Naive thymus-derived CD4-positive, alpha-beta T cell (primary cell): ENCODE measurements around the gene CCNL2. TPM values are rescaled to one million over a fixed set of nuclear protein-coding genes. Genes with fewer than 3 reads are reported as not detected.
A peak's percentile ranks its signal among the peaks of the same experiment; 100 is the strongest.

Experiments
- ATAC-seq: fragments of 150-1000 bp; cut with Tn5 transposase; 2 replicates; pipeline ENCODE4 v1.10.0; 2021; ENCODE audit warnings: mild to moderate bottlenecking, moderate library complexity
- CTCF ChIA-PET: fragments of 350-600 bp; sonication (Branson Sonifier 250); formaldehyde crosslinking; loops from one replicate; lab custom pipeline; 2021; ENCODE audit warnings: antibody characterized with exemption; lab: Charles Lee
- POLR2A ChIA-PET: fragments of 350-600 bp; sonication (Branson Sonifier 250); formaldehyde crosslinking; loops from one replicate; lab custom pipeline; 2021; ENCODE audit warnings: antibody characterized with exemption, inconsistent platforms; lab: Charles Lee
- DNase-seq, 9 donors: peaks; one replicate each; pipeline versions ENCODE4 v3.0.0 to v3.0.0-alpha.2; 2020 to 2022; ENCODE audit warnings: mixed read lengths in 1 of 9
- H3K27ac ChIP-seq: one replicate; pipeline ENCODE4 v1.7.0; 2013; ENCODE audit warnings: mild to moderate bottlenecking, low read depth, low read length, moderate library complexity
- H3K27me3 ChIP-seq, 2 donors: one replicate each; pipeline ENCODE4 v1.7.0; 2013; ENCODE audit warnings: low read length in 2 of 2, mild to moderate bottlenecking in 2 of 2, moderate library complexity in 2 of 2; ENCODE audit not compliant: control insufficient read depth in 2 of 2, insufficient read depth in 2 of 2
- H3K36me3 ChIP-seq, 3 experiments: 1 replicate in 2 of 3; 2 replicates in 1 of 3; pipeline ENCODE4 v1.7.0; 2013; ENCODE audit warnings: low read length in 3 of 3, mild to moderate bottlenecking in 3 of 3, moderate library complexity in 1 of 3; ENCODE audit not compliant: insufficient read depth in 3 of 3, control insufficient read depth in 2 of 3
- H3K4me1 ChIP-seq, 2 donors: one replicate each; pipeline ENCODE4 v1.7.0; 2013; ENCODE audit warnings: low read length in 2 of 2, mild to moderate bottlenecking in 2 of 2, moderate library complexity in 1 of 2; ENCODE audit not compliant: control insufficient read depth in 2 of 2, insufficient read depth in 2 of 2
- H3K4me3 ChIP-seq: 2 replicates; pipeline ENCODE4 v1.7.0; 2013; ENCODE audit warnings: mild to moderate bottlenecking, low read length
- H3K9me3 ChIP-seq, 3 experiments: 1 replicate in 2 of 3; 2 replicates in 1 of 3; pipeline ENCODE4 v1.7.0; 2013; ENCODE audit warnings: low read length in 3 of 3; ENCODE audit not compliant: control insufficient read depth in 2 of 3
- H3K27ac Mint-ChIP-seq, 9 donors: one replicate each; pipeline ENCODE4 v1.8.0; 2020 to 2022; ENCODE audit warnings: mixed read lengths in 9 of 9, mild to moderate bottlenecking in 8 of 9, moderate library complexity in 5 of 9, inconsistent platforms in 2 of 9
- H3K27me3 Mint-ChIP-seq, 5 donors: one replicate each; pipeline ENCODE4 v1.8.0; 2021 to 2022; ENCODE audit warnings: mixed read lengths in 5 of 5, mild to moderate bottlenecking in 1 of 5
- H3K36me3 Mint-ChIP-seq, 5 donors: one replicate each; pipeline ENCODE4 v1.8.0; 2020 to 2022; ENCODE audit warnings: mixed read lengths in 5 of 5, mild to moderate bottlenecking in 3 of 5, inconsistent platforms in 1 of 5
- H3K4me1 Mint-ChIP-seq, 7 donors: one replicate each; pipeline ENCODE4 v1.8.0; 2020 to 2022; ENCODE audit warnings: mixed read lengths in 7 of 7, mild to moderate bottlenecking in 3 of 7, inconsistent platforms in 1 of 7
- H3K4me3 Mint-ChIP-seq, 10 donors: one replicate each; pipeline ENCODE4 v1.8.0; 2020 to 2022; ENCODE audit warnings: mild to moderate bottlenecking in 10 of 10, mixed read lengths in 10 of 10, moderate library complexity in 6 of 10, inconsistent platforms in 2 of 10
- H3K9me3 Mint-ChIP-seq, 11 donors: one replicate each; pipeline ENCODE4 v1.8.0; 2020 to 2022; ENCODE audit warnings: mixed read lengths in 11 of 11, mild to moderate bottlenecking in 4 of 11, inconsistent platforms in 1 of 11, moderate library complexity in 1 of 11
- intact Hi-C, 2 donors: fragments of 100-400 bp; cut with micrococcal nuclease; formaldehyde crosslinking; loops; one replicate each; pipeline ENCODE4 v1.15.1; 2023
- polyA plus RNA-seq, 2 donors: library from polyadenylated mRNA; unstranded; fragments of 300-500 nt; fragmentation: Illumina TruSeq; gene quantifications; one replicate each; pipeline ENCODE4 v1.2.3, GENCODE V29; 2021
- total RNA-seq, 6 experiments: library from RNA in 5 of 6; stranded (reverse) in 5 of 6; gene quantifications; 1 replicate in 5 of 6; 2 replicates in 1 of 6; pipeline ENCODE4 v1.2.3 and lab custom pipeline; 2021 to 2026

The CCNL2 gene
- total and polyA plus RNA-seq, 7 experiments from 2014 or later, result 16.3 to 403 (median 238) TPM

DNA sequence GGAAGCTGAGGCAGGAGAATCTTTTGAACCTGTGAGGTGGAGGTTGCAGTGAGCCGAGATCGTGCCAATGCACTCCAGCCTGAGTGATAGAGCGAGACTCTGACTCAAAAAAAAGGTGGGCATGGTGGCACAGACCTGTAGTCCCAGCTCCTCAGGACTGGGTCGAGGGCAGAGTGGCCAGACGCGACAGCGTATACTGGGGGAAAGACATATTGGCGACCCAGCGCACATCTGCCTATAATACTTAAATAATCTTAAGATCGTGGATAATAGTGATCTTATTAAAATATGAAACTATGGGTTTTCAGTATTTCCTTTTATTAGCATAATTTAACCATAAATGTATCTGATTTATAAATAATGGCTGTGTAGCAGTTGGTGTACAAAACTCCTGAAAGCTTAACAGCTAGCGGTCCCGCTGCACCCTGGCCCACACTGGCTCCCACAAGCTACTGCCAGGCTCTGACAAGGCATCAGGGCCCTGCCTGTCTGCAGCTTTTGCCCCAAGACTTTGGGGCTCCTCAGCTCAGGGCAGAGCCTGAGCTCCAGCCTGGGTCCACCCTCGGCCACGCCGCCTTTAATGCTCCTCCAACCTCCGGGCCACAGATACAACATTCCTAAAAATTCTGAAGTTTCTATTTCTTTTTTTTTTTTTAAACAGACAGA, 21.5 kb downstream of the CCNL2 start:
- Mint-ChIP-seq H3K4me1 (peaks cover 0 to 18% (median 9%) of the 10 kb centered on the region in 7 donors), H3K9me3 (no peaks in the 10 kb centered on the region), H3K4me3 (no peak overlapping the region), H3K27me3 (peaks cover 0 to 2% (median 0%) of the 10 kb centered on the region in 5 donors), H3K27ac (no peak overlapping the region), H3K36me3 (peaks cover 0 to 4% (median 0%) of the 10 kb centered on the region in 5 donors)
- Histone ChIP-seq H3K4me1 (peaks cover 0 to 15% of the 10 kb centered on the region in 2 donors), H3K4me3 (no peak overlapping the region), H3K36me3 (peaks cover 0 to 11% (median 4%) of the 10 kb centered on the region in 3 experiments), H3K9me3 (no peaks in the 10 kb centered on the region), H3K27ac (no peak overlapping the region), H3K27me3 (no peaks in the 10 kb centered on the region)
- intact Hi-C loops, result loop anchor here in 1 of 2 donors (10.0 kb wide), 1 partner anchor 363 kb away; the partner anchor contains the start of gene ISG15
- no peak for ATAC-seq
- ChIA-PET POLR2A (interaction anchor here (1.1 to 4.5 kb wide), 3 partner anchors 12 to 144 kb away, joined by 4 to 55 read pairs (median 5); partner anchors contain the start of gene MRPL20), CTCF (no interaction called here)
- no peak for DNase-seq

DNA sequence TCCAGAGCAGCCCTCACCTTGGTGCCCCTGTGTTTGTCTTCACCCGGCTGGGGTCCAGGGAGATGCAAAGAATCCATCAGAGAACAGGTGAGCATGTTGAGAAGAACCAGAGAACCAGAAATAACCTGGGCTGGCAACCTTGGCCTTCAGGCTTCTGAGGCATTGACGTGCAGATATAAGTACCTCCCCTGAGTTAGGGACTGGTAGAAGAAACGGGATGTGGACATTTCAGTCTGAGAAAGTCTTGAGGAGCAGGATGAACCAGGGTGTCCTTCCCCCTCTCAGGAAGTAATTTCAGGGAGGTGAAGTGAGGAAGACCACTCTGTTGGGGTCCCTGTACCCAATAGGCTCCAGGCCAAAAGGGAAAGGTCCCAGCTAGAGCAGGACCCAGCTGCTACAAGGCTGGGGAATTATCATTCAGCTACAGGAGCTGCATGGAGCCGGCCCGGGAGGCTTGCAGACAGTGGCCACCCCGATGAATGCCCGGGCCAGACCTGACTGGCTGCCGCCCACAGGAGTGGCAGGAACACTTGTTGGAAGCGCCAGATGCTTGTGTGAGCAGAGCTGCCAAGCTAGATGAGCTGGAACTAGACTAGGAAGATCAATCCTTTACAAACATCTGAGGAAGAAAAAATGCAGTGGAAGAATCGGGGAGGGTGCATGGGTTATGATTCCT, 22.4 kb downstream of the CCNL2 start:
- CTCF ChIA-PET, result interaction anchor here (1.3 kb wide), 1 partner anchor 22 kb away, joined by 5 read pairs; the partner anchor contains the start of gene CCNL2
- ATAC-seq (no peak), DNase-seq (no peak)
- intact Hi-C loops, result loop anchor here in 1 of 2 donors (10.0 kb wide), 1 partner anchor 362 kb away; the partner anchor contains the start of gene ISG15
- Histone ChIP-seq H3K27ac (no peak overlapping the region), H3K27me3 (no peaks in the 10 kb centered on the region), H3K4me3 (no peak overlapping the region), H3K36me3 (peaks cover 0 to 11% (median 4%) of the 10 kb centered on the region in 3 experiments), H3K9me3 (no peaks in the 10 kb centered on the region), H3K4me1 (peaks cover 7 to 25% of the 10 kb centered on the region in 2 donors)
- Mint-ChIP-seq H3K4me1 (peaks cover 0 to 22% (median 15%) of the 10 kb centered on the region in 7 donors), H3K27me3 (peaks cover 0 to 2% (median 0%) of the 10 kb centered on the region in 5 donors), H3K4me3 (peak overlapping the region in 9 of 10 donors; percentile 23 to 94 (median 41)), H3K9me3 (no peaks in the 10 kb centered on the region), H3K27ac (peak overlapping the region in 7 of 9 donors; percentile 19 to 91 (median 77)), H3K36me3 (peaks cover 0 to 5% (median 0%) of the 10 kb centered on the region in 5 donors)
- POLR2A ChIA-PET, result interaction anchor here (1.1 to 4.5 kb wide), 4 partner anchors 13 to 143 kb away, joined by 4 to 59 read pairs (median 30); partner anchors contain the start of genes CCNL2 and MRPL20

DNA sequence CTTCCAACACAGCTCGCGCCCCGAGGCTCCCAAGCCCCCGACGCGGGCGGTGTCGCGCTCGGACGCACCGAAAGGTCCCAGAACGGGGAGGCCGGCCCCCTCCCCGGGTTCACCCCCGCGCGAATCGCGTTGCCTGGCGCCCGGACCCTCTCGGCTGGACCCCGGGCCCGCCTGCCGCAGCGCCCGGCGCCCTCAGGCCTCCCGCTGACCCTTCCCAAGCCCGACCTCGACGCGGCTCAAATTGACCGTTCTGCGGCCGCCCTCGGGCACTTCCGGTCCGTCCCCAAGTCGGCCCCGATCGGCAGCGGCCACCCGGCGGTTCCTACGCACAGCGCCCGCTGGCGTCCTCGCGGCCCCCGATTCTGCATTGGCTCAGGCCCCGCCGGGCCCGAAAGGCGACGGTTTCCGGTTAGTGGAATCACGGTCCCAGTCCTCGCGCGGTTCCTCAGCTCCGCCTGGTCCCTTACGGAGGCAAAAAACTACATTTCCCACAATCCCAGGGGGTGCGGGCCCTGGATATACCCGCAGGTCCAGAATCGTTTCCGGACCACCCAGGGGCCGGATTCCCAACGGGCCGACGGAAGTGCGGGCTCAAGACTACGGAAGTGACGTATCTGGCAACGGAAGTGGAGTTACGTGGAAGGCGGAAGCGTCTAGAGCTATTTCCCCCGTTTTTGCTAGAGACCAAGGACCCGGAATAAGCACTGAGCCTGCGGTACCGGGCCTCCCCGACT, 24.0 kb downstream of the CCNL2 start, which contains the start of gene AURKAIP1:
TSS of gene AURKAIP1 (minus strand) at position 279 of the 734 bp plus-strand sequence. CDS start 451 bp downstream, outside the sequence.
- peak; percentile 80 to 98 (median 96) for DNase-seq
- POLR2A ChIA-PET, result interaction anchor here (0.5 to 4.5 kb wide), 22 partner anchors 10 to 434 kb away, joined by 3 to 59 read pairs (median 4); partner anchors contain the start of genes B3GALT6, C1orf159, CCNL2 and DVL1
- Histone ChIP-seq H3K27ac (peak within 1 kb of the TSS; percentile 88), H3K9me3 (no peaks in the 10 kb centered on the region), H3K36me3 (peaks cover 0 to 11% (median 4%) of the 10 kb centered on the region in 3 experiments), H3K4me3 (peak within 1 kb of the TSS; percentile 74), H3K27me3 (no peaks in the 10 kb centered on the region), H3K4me1 (peaks cover 18 to 35% of the 10 kb centered on the region in 2 donors)
- Mint-ChIP-seq H3K27me3 (peaks cover 0 to 2% (median 0%) of the 10 kb centered on the region in 5 donors), H3K36me3 (peaks cover 0 to 5% (median 0%) of the 10 kb centered on the region in 5 donors), H3K27ac (peak within 1 kb of the TSS; percentile 91 to 98 (median 97)), H3K4me3 (peak within 1 kb of the TSS; percentile 82 to 96 (median 94)), H3K9me3 (no peaks in the 10 kb centered on the region), H3K4me1 (peaks cover 0 to 37% (median 21%) of the 10 kb centered on the region in 7 donors)
- CTCF ChIA-PET, result interaction anchor here (0.8 to 1.9 kb wide), 5 partner anchors 22 to 44 kb away, joined by 3 to 6 read pairs (median 5); partner anchors contain the start of gene CCNL2
- ATAC-seq, result peak; percentile 84
- intact Hi-C loops, result loop anchor here (1.0 to 10.0 kb wide), 12 partner anchors 24 to 416 kb away; partner anchors contain the start of genes C1orf159 (in 2 of the 2), CCNL2 (in 2 of the 2), MRPL20 (in 2 of the 2) and PUSL1 (in 2 of the 2)

DNA sequence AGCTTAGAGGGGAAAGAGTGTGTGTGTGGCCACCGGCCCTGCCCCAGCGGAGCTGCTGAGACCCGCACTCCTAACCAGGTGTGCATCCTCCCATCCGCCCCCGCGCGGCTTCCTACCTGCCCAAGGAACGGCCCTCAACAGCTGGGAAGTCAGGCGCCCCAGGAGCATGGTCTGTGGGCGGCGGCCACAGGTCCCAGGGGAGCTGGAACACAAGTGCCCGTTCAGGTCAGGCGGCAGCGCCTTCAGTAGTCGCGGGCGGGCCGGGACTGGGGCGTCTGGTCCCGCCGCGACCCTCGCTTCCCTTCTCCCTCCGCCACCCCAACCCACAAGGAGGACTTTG, 24.6 kb downstream of the CCNL2 start:
- H3K27me3 ChIP-seq, result no peaks in the 10 kb centered on the region
- POLR2A ChIA-PET, result interaction anchor here (0.6 to 4.5 kb wide), 17 partner anchors 9 to 361 kb away, joined by 3 to 59 read pairs (median 4); partner anchors contain the start of genes B3GALT6, C1orf159, CCNL2 and DVL1
- peak overlapping the region; percentile 43 to 91 (median 86) for H3K27ac Mint-ChIP-seq
- H3K36me3 Mint-ChIP-seq, result peaks cover 0 to 5% (median 0%) of the 10 kb centered on the region in 5 donors
- H3K27me3 Mint-ChIP-seq, result peaks cover 0 to 2% (median 0%) of the 10 kb centered on the region in 5 donors
- peak overlapping the region; percentile 77 to 96 (median 92) for H3K4me3 Mint-ChIP-seq
- CTCF ChIA-PET, result interaction anchor here (1.2 to 1.9 kb wide), 3 partner anchors 22 to 33 kb away, joined by 3 to 6 read pairs (median 5); no protein-coding TSS in a partner anchor
- peak overlapping the region; percentile 88 for H3K27ac ChIP-seq
- peaks cover 0 to 11% (median 4%) of the 10 kb centered on the region in 3 experiments for H3K36me3 ChIP-seq
- peak in 1 of 9 donors; percentile 38 for DNase-seq
- ATAC-seq, result no peak
- H3K4me1 Mint-ChIP-seq, result peaks cover 0 to 39% (median 23%) of the 10 kb centered on the region in 7 donors
- H3K9me3 ChIP-seq, result no peaks in the 10 kb centered on the region
- intact Hi-C loops, result loop anchor here (2.0 to 10.0 kb wide), 2 partner anchors 32 to 360 kb away; partner anchors contain the start of genes ISG15 (in 1 of the 2) and MRPL20 (in 1 of the 2)
- peak overlapping the region; percentile 74 for H3K4me3 ChIP-seq
- H3K9me3 Mint-ChIP-seq, result no peaks in the 10 kb centered on the region
- H3K4me1 ChIP-seq, result peaks cover 18 to 35% of the 10 kb centered on the region in 2 donors

DNA sequence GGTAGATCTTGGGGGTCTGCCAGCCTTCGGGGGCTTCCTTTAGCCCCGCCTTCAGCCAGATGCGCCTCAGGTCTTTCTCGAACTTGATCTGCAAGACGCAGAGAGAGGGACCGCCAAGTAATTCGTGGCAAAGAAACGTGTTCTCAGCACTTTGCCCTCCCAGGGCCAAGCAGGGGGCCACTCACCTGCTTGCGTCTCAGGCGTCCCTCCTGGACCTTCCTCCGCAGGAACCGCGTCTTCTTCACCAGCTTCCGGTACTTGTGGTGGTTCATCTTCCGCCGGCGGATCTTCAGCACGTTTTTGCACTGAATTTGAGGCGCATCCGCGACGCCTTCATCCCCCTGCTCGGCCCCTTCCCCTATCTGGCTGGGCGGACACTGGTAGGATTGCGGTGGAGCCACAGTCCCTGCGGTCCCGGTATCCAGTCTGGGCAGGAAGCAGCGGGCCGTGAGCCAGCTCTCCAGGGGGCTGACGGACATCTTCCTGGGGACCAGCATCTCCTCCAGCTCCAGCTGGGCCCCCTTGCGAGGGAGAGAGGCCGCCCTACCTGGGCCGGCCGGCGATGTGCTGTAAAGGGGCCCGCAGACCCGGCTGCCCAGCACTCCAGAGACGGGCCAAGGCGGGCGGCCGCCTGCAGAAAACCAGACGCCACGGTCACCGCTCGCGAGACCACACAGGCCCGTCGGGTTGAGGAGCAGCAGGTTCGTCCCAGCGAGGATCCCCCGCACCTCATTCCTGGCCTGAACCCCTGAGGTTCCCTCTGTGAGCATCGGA, 25.1 kb downstream of the CCNL2 start:
- H3K9me3 Mint-ChIP-seq, result no peaks in the 10 kb centered on the region
- Histone ChIP-seq H3K36me3 (peaks cover 0 to 11% (median 4%) of the 10 kb centered on the region in 3 experiments), H3K9me3 (no peaks in the 10 kb centered on the region), H3K4me1 (peaks cover 18 to 35% of the 10 kb centered on the region in 2 donors), H3K27me3 (no peaks in the 10 kb centered on the region), H3K27ac (peak overlapping the region; percentile 88), H3K4me3 (peak overlapping the region; percentile 74)
- H3K4me3 Mint-ChIP-seq, result peak overlapping the region; percentile 77 to 96 (median 92)
- H3K27ac Mint-ChIP-seq, result peak overlapping the region; percentile 53 to 91 (median 86)
- ATAC-seq (no peak), DNase-seq (no peak)
- ChIA-PET CTCF (interaction anchor here (1.4 to 1.9 kb wide), 2 partner anchors 26 to 257 kb away, joined by 3 to 6 read pairs; no protein-coding TSS in a partner anchor), POLR2A (interaction anchor here (0.6 to 4.5 kb wide), 8 partner anchors 8 to 100 kb away, joined by 3 to 59 read pairs (median 5); partner anchors contain the start of genes CCNL2, MRPL20 and UBE2J2)
- H3K36me3 Mint-ChIP-seq, result peaks cover 0 to 5% (median 0%) of the 10 kb centered on the region in 5 donors
- intact Hi-C loops, result loop anchor here (2.0 to 10.0 kb wide), 3 partner anchors 33 to 359 kb away; partner anchors contain the start of genes ISG15 (in 1 of the 2) and MRPL20 (in 1 of the 2)
- peaks cover 0 to 2% (median 0%) of the 10 kb centered on the region in 5 donors for H3K27me3 Mint-ChIP-seq
- H3K4me1 Mint-ChIP-seq, result peaks cover 0 to 39% (median 23%) of the 10 kb centered on the region in 7 donors
